NK-92 (cell line): ENCODE measurements around the gene SCMH1.

Source experiments
- DNase-seq: peaks from one replicate; lab custom pipeline; 2025; ENCODE audit not compliant: unreplicated experiment; lab: John Stamatoyannopoulos, UW

The SCMH1 gene

GRCh38 chr1:40980453-40981121, 261.5 kb downstream of the SCMH1 start:
- DNase-seq = no peak

- no peak for DNase-seq
Measured at GRCh38 chr1:40980068-40980452, 262.0 kb downstream of the SCMH1 start.

GRCh38 chr1:40979241-40980067, 262.7 kb downstream of the SCMH1 start, which contains the start of gene CTPS1:
CTPS1 (plus strand) TSS chr1:40979696; CDS start chr1:40983291, 3,595 bp downstream.
- peak; percentile 62 for DNase-seq

GRCh38 chr1:40978886-40979240, 263.2 kb downstream of the SCMH1 start:
- no peak for DNase-seq

GRCh38 chr1:40977716-40978115, 264.4 kb downstream of the SCMH1 start:
- DNase-seq = no peak
